OCI-LY1 (cell line): Measurements from ENCODE around the gene STK24.

Experiments
- H2AFZ ChIP-seq: fragments of 200-600 bp; sonication (generic), shearing (Covaris generic); 2 replicates; pipeline ENCODE4 v1.6.0; 2014; ENCODE audit warnings: antibody characterized with exemption, mild to moderate bottlenecking, low read length
- H3F3A ChIP-seq: fragments of 200-600 bp; sonication (generic), shearing (Covaris generic); 2 replicates; pipeline ENCODE4 v1.6.0; 2014; ENCODE audit warnings: mild to moderate bottlenecking, antibody characterized with exemption, low read length, moderate library complexity; ENCODE audit not compliant: insufficient read depth
- H3K27ac ChIP-seq: fragments of 200-600 bp; sonication (generic); 2 replicates; pipeline ENCODE4 v1.5.1; 2014; ENCODE audit warnings: low read length, mixed run types, mild to moderate bottlenecking, low read depth; ENCODE audit not compliant: poor library complexity, severe bottlenecking
- H3K27me3 ChIP-seq: fragments of 200-600 bp; sonication (generic); 2 replicates; pipeline ENCODE4 v1.6.0; 2014; ENCODE audit warnings: antibody characterized with exemption, mild to moderate bottlenecking, low read length, moderate library complexity; ENCODE audit not compliant: insufficient read depth
- H3K36me3 ChIP-seq: fragments of 200-600 bp; sonication (generic); 2 replicates; pipeline ENCODE4 v1.6.1; 2014; ENCODE audit warnings: mild to moderate bottlenecking, antibody characterized with exemption, low read length, moderate library complexity, mixed read lengths; ENCODE audit not compliant: insufficient read depth
- H3K4me1 ChIP-seq: fragments of 200-600 bp; sonication (generic); 2 replicates; pipeline ENCODE4 v1.5.1; 2014; ENCODE audit warnings: mild to moderate bottlenecking, low read length, moderate library complexity; ENCODE audit not compliant: insufficient read depth, severe bottlenecking
- H3K4me2 ChIP-seq: fragments of 200-600 bp; sonication (generic), shearing (Covaris generic); 2 replicates; pipeline ENCODE4 v1.6.1; 2014; ENCODE audit warnings: low read length
- H3K4me3 ChIP-seq: fragments of 200-600 bp; sonication (generic); 2 replicates; pipeline ENCODE4 v1.5.1; 2014; ENCODE audit warnings: low read length, low read depth, mild to moderate bottlenecking, mixed read lengths; ENCODE audit not compliant: poor library complexity, severe bottlenecking
- H3K79me2 ChIP-seq: fragments of 200-600 bp; shearing (Covaris generic); 2 replicates; pipeline ENCODE4 v1.6.1; 2016; ENCODE audit warnings: mixed run types, low read length, mixed read lengths; ENCODE audit not compliant: insufficient read depth
- H3K9ac ChIP-seq: fragments of 200-600 bp; sonication (generic), shearing (Covaris generic); 2 replicates; pipeline ENCODE4 v1.6.1; 2014; ENCODE audit warnings: mild to moderate bottlenecking, low read length, mixed read lengths
- H3K9me2 ChIP-seq: fragments of 200-600 bp; sonication (generic), shearing (Covaris generic); 2 replicates; pipeline ENCODE4 v1.6.1; 2014; ENCODE audit warnings: low read depth, mild to moderate bottlenecking, low read length, mixed read lengths
- H3K9me3 ChIP-seq: fragments of 200-600 bp; shearing (Covaris generic); 2 replicates; pipeline ENCODE4 v1.6.1; 2014; ENCODE audit warnings: low read length, mixed read lengths
- H4K20me1 ChIP-seq: fragments of 200-600 bp; sonication (generic), shearing (Covaris generic); 2 replicates; pipeline ENCODE4 v1.6.0; 2016; ENCODE audit warnings: mild to moderate bottlenecking, low read length; ENCODE audit not compliant: insufficient read depth
- EZH2 ChIP-seq: fragments of 200-600 bp; sonication (generic), shearing (Covaris generic); IDR thresholded peaks from 2 replicates; pipeline ENCODE4 v1.8.0; 2017; ENCODE audit warnings: borderline replicate concordance, mixed run types, mild to moderate bottlenecking, antibody characterized with exemption, low read length, moderate library complexity, mixed read lengths
- TF ChIP-seq, protein P1 (sequence below): fragments of 200-600 bp; sonication (generic), shearing (Covaris generic); IDR thresholded peaks from 2 replicates; pipeline ENCODE4 v1.5.1; 2017; ENCODE audit warnings: mild to moderate bottlenecking, antibody characterized with exemption, low read length, moderate library complexity, mixed read lengths

Gene STK24

DNA sequence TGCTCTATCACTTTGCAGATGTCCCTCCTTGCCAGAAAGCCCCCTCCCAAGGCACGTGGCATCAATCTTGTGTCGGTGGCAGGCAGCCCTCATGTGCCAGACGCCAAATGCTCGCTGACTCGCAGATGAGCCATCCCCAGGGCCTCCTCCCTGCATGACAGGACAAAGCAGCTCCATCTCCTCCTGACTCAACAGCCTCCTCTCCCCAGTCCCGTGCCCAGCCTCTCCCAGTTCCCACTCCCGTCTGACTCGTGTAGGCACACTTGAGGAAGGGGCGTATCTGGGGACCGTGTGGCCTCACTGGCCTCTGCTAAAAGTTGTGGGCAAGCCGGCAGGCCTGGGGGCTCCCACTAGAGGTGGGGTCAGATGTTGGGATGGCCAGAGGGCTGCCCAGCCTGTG, 133.6 kb downstream of the STK24 start:
- Histone ChIP-seq H3K9ac (no peak overlapping the region), H3K27ac (no peak overlapping the region), H3K27me3 (0 out of 2 replicates have a peak, but pooled peaks cover 4% of the 10 kb centered on the region), H3K36me3 (no peaks in the 10 kb centered on the region), H3K4me2 (no peak overlapping the region), H2AFZ (no peak overlapping the region), H3F3A (no peaks in the 10 kb centered on the region), H3K9me3 (no peaks in the 10 kb centered on the region), H3K79me2 (no peaks in the 10 kb centered on the region), H3K9me2 (no peaks in the 10 kb centered on the region), H3K4me1 (peaks cover 4% of the 10 kb centered on the region), H4K20me1 (no peaks in the 10 kb centered on the region), H3K4me3 (no peak overlapping the region)
- TF ChIP-seq, protein P1, sequence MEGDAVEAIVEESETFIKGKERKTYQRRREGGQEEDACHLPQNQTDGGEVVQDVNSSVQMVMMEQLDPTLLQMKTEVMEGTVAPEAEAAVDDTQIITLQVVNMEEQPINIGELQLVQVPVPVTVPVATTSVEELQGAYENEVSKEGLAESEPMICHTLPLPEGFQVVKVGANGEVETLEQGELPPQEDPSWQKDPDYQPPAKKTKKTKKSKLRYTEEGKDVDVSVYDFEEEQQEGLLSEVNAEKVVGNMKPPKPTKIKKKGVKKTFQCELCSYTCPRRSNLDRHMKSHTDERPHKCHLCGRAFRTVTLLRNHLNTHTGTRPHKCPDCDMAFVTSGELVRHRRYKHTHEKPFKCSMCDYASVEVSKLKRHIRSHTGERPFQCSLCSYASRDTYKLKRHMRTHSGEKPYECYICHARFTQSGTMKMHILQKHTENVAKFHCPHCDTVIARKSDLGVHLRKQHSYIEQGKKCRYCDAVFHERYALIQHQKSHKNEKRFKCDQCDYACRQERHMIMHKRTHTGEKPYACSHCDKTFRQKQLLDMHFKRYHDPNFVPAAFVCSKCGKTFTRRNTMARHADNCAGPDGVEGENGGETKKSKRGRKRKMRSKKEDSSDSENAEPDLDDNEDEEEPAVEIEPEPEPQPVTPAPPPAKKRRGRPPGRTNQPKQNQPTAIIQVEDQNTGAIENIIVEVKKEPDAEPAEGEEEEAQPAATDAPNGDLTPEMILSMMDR = no peak
- no peak for TF ChIP-seq EZH2

DNA sequence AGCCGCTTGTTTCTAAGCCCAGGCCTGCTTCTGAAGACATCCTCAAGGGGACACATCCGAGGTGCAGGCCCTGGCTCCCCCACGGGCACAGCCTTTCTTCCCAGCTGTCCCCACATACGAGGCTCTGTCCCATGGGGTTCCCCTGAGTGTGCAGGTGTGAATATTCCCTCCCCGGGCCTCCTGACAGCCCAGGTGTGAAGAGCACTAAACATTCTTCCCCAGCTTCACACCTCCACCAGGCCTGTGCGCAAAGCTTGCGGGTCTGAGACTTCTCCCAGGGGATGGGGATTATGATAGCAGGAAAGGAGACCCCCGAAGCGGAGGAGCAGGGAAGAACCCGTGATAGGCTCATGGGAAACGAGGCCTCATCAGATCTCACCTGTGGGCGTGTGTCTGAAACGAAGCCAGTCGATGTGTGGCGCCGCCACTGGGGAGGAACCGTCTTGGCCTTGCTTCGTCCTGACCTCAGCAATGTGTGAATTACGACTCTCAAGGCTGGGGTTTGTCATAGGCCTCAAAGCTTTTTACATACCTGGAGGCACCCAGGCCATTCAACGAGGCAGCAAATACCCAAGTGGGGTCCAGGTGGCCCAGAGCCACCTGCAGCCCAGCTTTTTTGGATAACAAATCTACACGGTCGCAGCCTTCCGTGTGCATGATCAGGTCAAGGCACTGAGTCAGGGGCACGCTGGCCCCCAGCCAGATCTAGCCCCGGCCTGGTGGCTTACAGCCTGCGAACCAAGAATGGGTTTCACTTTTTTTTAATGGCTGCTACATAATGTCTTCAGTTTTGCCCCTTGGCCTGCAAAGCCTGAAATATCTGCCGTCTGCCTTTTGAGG, 134.3 kb downstream of the STK24 start:
- Histone ChIP-seq H3K9me3 (no peaks in the 10 kb centered on the region), H4K20me1 (no peaks in the 10 kb centered on the region), H2AFZ (no peak overlapping the region), H3K27me3 (0 out of 2 replicates have a peak, but pooled peaks cover 4% of the 10 kb centered on the region), H3K9me2 (no peaks in the 10 kb centered on the region), H3K36me3 (no peaks in the 10 kb centered on the region), H3F3A (no peaks in the 10 kb centered on the region), H3K79me2 (no peaks in the 10 kb centered on the region), H3K4me2 (no peak overlapping the region), H3K4me1 (peaks cover 4% of the 10 kb centered on the region), H3K27ac (no peak overlapping the region), H3K9ac (no peak overlapping the region), H3K4me3 (no peak overlapping the region)
- TF ChIP-seq, protein P1 = no peak
- TF ChIP-seq EZH2 = no peak

GRCh38 chr13:98441056-98441676, 135.7 kb downstream of the STK24 start:
- Histone ChIP-seq H3K27me3 (0 out of 2 replicates have a peak, but pooled peaks cover 4% of the 10 kb centered on the region), H3K9me3 (no peaks in the 10 kb centered on the region), H3K4me2 (no peak overlapping the region), H4K20me1 (no peaks in the 10 kb centered on the region), H3K36me3 (no peaks in the 10 kb centered on the region), H2AFZ (no peak overlapping the region), H3K27ac (no peak overlapping the region), H3K9me2 (no peaks in the 10 kb centered on the region), H3K4me1 (peaks cover 4% of the 10 kb centered on the region), H3K9ac (no peak overlapping the region), H3K4me3 (no peak overlapping the region), H3K79me2 (no peaks in the 10 kb centered on the region), H3F3A (no peaks in the 10 kb centered on the region)
- no peak for TF ChIP-seq EZH2
- TF ChIP-seq, protein P1 = no peak
